ENCODE measurements around the gene INPP5A. TPM values are rescaled to one million over a fixed set of nuclear protein-coding genes. Genes with fewer than 3 reads are reported as not detected.
"Not testable (repeated sequence)": the region's sequence is repeated elsewhere in the genome, so short reads cannot be mapped to it uniquely, and the experiment has no call there.

Gene INPP5A
- total RNA-seq, 1 donor, result 36.8 TPM

DNA sequence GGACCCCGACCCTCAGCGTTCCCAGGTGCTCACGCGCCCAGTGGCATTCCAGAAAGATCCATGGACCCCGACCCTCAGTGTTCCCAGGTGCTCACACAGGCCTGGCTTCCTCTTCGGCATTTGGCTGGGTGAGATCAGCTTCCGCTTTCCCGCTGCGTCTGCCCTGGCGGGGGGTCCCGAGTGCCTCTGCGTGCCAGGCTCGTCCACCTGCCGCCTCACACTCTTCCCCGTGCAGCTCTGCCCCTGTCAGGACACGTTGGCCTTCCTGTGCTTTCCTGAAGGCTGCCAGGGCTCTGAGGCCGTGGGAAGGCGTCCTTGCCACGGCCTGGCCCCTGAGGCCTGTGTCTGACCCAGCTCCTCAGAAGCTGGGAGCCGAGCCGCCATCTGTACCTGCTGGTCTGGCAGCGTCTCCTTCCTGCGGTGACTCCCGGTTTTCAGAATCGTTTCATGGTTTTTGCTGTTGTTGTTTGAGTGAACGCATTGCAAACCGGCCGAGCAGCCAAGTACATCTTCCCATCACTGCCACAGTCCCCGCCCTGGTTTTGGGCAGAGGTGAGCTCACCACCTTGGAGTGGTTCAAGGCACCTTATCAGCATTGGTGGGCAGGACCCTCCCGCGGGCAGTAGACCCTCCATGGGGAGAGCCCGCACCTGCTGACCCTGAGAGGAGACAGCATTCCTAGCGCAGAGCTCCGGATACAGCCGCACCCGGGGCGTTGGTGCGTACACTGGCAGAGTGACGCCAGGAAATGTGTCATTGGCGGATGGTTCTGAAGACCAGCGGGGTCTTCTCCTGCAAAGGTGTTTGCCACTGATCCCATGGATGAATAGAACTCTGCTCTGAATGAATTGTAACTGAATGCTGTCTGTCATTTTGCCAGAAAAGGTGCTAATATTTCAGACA, 231.0 kb downstream of the INPP5A start:
- no peak for DNase-seq (ENCODE audit: low read depth)
- no peak overlapping the region for H3K4me3 ChIP-seq (ENCODE audit: low read depth, low read length)
- TF ChIP-seq, protein P1, sequence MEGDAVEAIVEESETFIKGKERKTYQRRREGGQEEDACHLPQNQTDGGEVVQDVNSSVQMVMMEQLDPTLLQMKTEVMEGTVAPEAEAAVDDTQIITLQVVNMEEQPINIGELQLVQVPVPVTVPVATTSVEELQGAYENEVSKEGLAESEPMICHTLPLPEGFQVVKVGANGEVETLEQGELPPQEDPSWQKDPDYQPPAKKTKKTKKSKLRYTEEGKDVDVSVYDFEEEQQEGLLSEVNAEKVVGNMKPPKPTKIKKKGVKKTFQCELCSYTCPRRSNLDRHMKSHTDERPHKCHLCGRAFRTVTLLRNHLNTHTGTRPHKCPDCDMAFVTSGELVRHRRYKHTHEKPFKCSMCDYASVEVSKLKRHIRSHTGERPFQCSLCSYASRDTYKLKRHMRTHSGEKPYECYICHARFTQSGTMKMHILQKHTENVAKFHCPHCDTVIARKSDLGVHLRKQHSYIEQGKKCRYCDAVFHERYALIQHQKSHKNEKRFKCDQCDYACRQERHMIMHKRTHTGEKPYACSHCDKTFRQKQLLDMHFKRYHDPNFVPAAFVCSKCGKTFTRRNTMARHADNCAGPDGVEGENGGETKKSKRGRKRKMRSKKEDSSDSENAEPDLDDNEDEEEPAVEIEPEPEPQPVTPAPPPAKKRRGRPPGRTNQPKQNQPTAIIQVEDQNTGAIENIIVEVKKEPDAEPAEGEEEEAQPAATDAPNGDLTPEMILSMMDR (IDR thresholded peaks at IDR 0.05; ENCODE audit: insufficient read depth, low read length), result no peak

- no peak overlapping the region for H3K4me3 ChIP-seq (ENCODE audit: low read depth, low read length)
- TF ChIP-seq, protein P1 (IDR thresholded peaks at IDR 0.05; ENCODE audit: insufficient read depth, low read length), result no peak
- no peak for DNase-seq (ENCODE audit: low read depth)
Measured at GRCh38 chr10:132770061-132771021, 232.8 kb downstream of the INPP5A start.

DNA sequence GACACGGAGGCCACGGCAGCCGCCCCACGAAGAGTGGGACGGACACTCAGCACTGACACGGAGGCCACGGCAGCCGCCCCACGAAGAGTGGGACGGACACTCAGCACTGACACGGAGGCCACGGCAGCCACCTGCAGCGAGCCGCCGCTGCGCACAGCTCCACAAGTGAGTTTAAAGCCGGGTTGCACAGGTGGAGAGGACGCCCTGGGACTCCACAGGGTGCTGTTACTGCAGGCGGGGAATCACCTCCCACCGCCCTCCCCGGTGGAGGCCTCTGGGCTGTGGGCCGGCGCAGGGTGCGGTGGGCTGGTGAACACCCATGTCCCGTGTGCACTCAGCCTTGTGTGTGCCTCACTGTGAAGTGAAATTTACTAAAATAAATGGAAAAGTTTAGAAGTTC, 235.2 kb downstream of the INPP5A start:
- DNase-seq (ENCODE audit: low read depth); H3K4me3 ChIP-seq (ENCODE audit: low read depth, low read length): not testable (repeated sequence)

DNA sequence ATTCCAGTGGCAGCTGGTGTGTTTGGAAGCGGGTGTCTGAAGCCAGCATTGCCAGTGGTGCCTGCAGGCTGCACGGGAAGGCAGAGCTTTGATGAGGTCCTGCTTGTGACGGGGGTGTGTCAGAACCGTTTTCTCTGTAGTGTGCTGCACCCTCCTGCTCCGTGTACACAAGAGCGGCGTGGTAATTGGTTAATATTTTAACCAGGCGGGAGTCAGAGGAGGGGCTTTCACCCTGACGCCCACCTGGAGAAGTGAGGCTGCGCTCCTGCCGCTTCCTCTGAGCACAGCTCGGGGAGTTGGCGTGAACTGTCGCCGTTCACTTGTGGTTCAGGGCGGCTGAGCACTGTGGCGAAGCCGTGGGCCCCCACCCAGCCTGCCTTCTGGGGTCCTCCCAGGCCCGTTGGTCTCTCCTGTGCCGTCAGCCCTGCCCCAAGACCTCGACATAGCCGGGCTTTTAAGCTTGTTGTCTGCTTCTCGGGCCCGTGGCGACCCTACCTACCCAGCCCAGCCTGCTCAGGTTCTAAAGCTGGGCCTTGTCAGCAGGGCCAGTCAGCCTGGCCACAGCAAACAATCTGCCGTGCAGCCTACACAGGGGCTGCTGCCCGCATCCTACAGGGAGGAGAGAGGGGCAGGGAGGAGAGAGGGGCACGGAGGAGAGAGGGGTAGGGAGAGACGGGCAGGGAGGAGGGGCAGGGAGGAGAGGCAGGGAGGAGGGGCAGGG, 236.8 kb downstream of the INPP5A start:
- DNase-seq (ENCODE audit: low read depth), result no peak
- TF ChIP-seq, protein P1 (IDR thresholded peaks at IDR 0.05; ENCODE audit: insufficient read depth, low read length), result no peak

GRCh38 chr10:132774902-132775863, 237.6 kb downstream of the INPP5A start:
- TF ChIP-seq, protein P1 (IDR thresholded peaks at IDR 0.05; ENCODE audit: insufficient read depth, low read length), result no peak
- DNase-seq (ENCODE audit: low read depth), result peak; percentile 35
- H3K4me3 ChIP-seq (ENCODE audit: low read depth, low read length), result no peak overlapping the region

More for the DNA sequence above, 236.8 kb downstream of the INPP5A start:
- no peak overlapping the region for H3K4me3 ChIP-seq (ENCODE audit: low read depth, low read length)

DNA sequence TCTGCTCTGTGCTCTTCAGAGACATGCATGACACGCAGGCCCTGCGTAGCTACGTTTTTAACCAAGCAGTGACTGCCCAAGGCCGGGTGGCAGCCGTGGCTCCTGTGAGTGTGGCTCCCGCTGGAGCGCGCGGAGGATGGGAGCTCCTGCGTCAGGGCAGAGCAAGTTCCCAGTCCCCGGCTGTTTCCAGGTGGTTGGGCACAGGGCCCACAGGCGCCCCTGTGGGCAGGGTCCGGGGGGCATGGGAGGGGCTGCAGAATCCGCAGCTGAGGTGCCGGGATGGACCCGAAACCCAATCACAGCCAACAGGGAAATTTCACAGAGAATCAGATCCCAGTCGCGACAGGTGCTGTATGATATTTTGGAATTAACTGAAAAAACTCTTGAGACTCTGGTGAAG, 238.6 kb downstream of the INPP5A start:
- TF ChIP-seq, protein P1 (IDR thresholded peaks at IDR 0.05; ENCODE audit: insufficient read depth, low read length), result no peak
- no peak overlapping the region for H3K4me3 ChIP-seq (ENCODE audit: low read depth, low read length)
- DNase-seq (ENCODE audit: low read depth), result no peak

Measured in fibroblast of the aortic adventitia (primary cell).